Measurements from ENCODE around the gene SF3B3.
"Not testable (repeated sequence)": the region's sequence is repeated elsewhere in the genome, so short reads cannot be mapped to it uniquely, and the experiment has no call there.

The SF3B3 gene

GRCh38 chr16:70568601-70569237 is 45.1 kb downstream of the SF3B3 start:
- DNase-seq = no peak

GRCh38 chr16:70569752-70570151 is 46.1 kb downstream of the SF3B3 start:
- DNase-seq = no peak

GRCh38 chr16:70570967-70571570 is 47.5 kb downstream of the SF3B3 start:
- no peak for DNase-seq

GRCh38 chr16:70571623-70572022 is 48.0 kb downstream of the SF3B3 start:
- no peak for DNase-seq

GRCh38 chr16:70572050-70572925 is 48.7 kb downstream of the SF3B3 start:
- peak; percentile 62 for DNase-seq

- no peak for DNase-seq
Observed at GRCh38 chr16:70572926-70573270, 49.3 kb downstream of the SF3B3 start.

GRCh38 chr16:70573451-70574121 is 50.0 kb downstream of the SF3B3 start:
- DNase-seq = peak; percentile 97

- no peak for DNase-seq
Observed at GRCh38 chr16:70574595-70575271, 51.1 kb downstream of the SF3B3 start.

- DNase-seq = no peak
Observed at GRCh38 chr16:70575376-70575775, 51.8 kb downstream of the SF3B3 start.

GRCh38 chr16:70576431-70577255 is 53.0 kb downstream of the SF3B3 start:
- DNase-seq = peak; percentile 53

- DNase-seq = peak; percentile 57
Observed at GRCh38 chr16:70577256-70577698, 53.7 kb downstream of the SF3B3 start.

GRCh38 chr16:70578035-70578434 is 54.4 kb downstream of the SF3B3 start:
- no peak for DNase-seq

- no peak for DNase-seq
Observed at GRCh38 chr16:70579248-70579647, 55.6 kb downstream of the SF3B3 start.

GRCh38 chr16:70579648-70580630 is 56.3 kb downstream of the SF3B3 start:
- DNase-seq = no peak

- DNase-seq = no peak
Observed at GRCh38 chr16:70582280-70582978, 58.8 kb downstream of the SF3B3 start.

- DNase-seq = no peak
Observed at GRCh38 chr16:70586731-70587130, 63.1 kb downstream of the SF3B3 start.

GRCh38 chr16:70588565-70588964 is 64.9 kb downstream of the SF3B3 start:
- no peak for DNase-seq

GRCh38 chr16:70589416-70589815 is 65.8 kb downstream of the SF3B3 start:
- not testable (repeated sequence) for DNase-seq

- peak; percentile 69 for DNase-seq
Observed at GRCh38 chr16:70589998-70590471, 66.4 kb downstream of the SF3B3 start.
